ENCODE measurements around the gene LIPK.

DNA sequence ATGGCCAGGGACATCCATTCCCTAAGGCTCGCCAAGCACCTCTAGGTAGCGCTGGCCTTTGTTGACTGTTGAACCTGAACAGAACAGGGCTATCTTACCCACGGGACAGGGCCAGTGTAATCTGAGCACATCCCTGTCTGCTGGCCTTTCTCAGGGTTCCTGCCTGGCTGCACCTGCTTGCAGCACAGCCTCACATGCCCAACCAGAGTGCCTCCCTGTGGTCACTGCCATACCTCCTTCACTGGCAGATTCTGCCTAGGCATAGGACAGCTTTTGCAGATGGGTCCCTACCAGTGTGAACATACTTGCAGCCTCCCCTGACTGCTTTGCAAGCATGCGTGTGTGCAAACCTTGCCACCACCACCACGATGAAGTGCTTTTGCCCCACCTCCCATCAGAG is 38.0 kb downstream of the LIPK start:
- TF ChIP-seq, protein P1, sequence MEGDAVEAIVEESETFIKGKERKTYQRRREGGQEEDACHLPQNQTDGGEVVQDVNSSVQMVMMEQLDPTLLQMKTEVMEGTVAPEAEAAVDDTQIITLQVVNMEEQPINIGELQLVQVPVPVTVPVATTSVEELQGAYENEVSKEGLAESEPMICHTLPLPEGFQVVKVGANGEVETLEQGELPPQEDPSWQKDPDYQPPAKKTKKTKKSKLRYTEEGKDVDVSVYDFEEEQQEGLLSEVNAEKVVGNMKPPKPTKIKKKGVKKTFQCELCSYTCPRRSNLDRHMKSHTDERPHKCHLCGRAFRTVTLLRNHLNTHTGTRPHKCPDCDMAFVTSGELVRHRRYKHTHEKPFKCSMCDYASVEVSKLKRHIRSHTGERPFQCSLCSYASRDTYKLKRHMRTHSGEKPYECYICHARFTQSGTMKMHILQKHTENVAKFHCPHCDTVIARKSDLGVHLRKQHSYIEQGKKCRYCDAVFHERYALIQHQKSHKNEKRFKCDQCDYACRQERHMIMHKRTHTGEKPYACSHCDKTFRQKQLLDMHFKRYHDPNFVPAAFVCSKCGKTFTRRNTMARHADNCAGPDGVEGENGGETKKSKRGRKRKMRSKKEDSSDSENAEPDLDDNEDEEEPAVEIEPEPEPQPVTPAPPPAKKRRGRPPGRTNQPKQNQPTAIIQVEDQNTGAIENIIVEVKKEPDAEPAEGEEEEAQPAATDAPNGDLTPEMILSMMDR (IDR thresholded peaks at IDR 0.05; ENCODE audit: poor library complexity), result no peak
- TF ChIP-seq EZH2 (IDR thresholded peaks at IDR 0.05; ENCODE audit: borderline replicate concordance) (no peak), EZH2phosphoT487 (IDR thresholded peaks at IDR 0.05; ENCODE audit: low read depth, severe bottlenecking, unreplicated experiment) (no peak)
